Germinal center (tissue), 1 donor: ENCODE measurements around the gene ALKBH3.

Experiments used
- DNase-seq: peaks from one replicate; pipeline ENCODE4 v3.0.0; 2012; ENCODE audit warnings: mixed read lengths, low spot score

ALKBH3 gene

GRCh38 chr11:43922744-43923405 lies 42.2 kb downstream of the ALKBH3 start:
- DNase-seq, result no peak

GRCh38 chr11:43923406-43924111 lies 42.9 kb downstream of the ALKBH3 start:
- no peak for DNase-seq

GRCh38 chr11:43924112-43924855 lies 43.7 kb downstream of the ALKBH3 start:
- DNase-seq, result no peak

GRCh38 chr11:43925063-43925931 lies 44.7 kb downstream of the ALKBH3 start:
- no peak for DNase-seq

- no peak for DNase-seq
Measured at GRCh38 chr11:43925932-43926505, 45.4 kb downstream of the ALKBH3 start.

GRCh38 chr11:43927070-43927469 lies 46.4 kb downstream of the ALKBH3 start:
- no peak for DNase-seq

- DNase-seq, result no peak
Measured at GRCh38 chr11:43927925-43928707, 47.5 kb downstream of the ALKBH3 start.

GRCh38 chr11:43928721-43929120 lies 48.1 kb downstream of the ALKBH3 start:
- DNase-seq, result no peak

- no peak for DNase-seq
Measured at GRCh38 chr11:43930868-43931716, 50.5 kb downstream of the ALKBH3 start.

GRCh38 chr11:43931717-43932039 lies 51.0 kb downstream of the ALKBH3 start:
- no peak for DNase-seq

- no peak for DNase-seq
Measured at GRCh38 chr11:43933226-43933607, 52.6 kb downstream of the ALKBH3 start.

GRCh38 chr11:43933608-43934551 lies 53.2 kb downstream of the ALKBH3 start:
- DNase-seq, result no peak

GRCh38 chr11:43934601-43935423 lies 54.2 kb downstream of the ALKBH3 start:
- no peak for DNase-seq

GRCh38 chr11:43935424-43935979 lies 54.9 kb downstream of the ALKBH3 start:
- DNase-seq, result no peak

GRCh38 chr11:43936076-43936475 lies 55.4 kb downstream of the ALKBH3 start:
- no peak for DNase-seq

- no peak for DNase-seq
Measured at GRCh38 chr11:43937434-43938411, 57.1 kb downstream of the ALKBH3 start.
